ENCODE measurements around the gene TAS2R30.
A peak's percentile ranks its signal among the peaks of the same experiment; 100 is the strongest.

TAS2R30 gene

DNA sequence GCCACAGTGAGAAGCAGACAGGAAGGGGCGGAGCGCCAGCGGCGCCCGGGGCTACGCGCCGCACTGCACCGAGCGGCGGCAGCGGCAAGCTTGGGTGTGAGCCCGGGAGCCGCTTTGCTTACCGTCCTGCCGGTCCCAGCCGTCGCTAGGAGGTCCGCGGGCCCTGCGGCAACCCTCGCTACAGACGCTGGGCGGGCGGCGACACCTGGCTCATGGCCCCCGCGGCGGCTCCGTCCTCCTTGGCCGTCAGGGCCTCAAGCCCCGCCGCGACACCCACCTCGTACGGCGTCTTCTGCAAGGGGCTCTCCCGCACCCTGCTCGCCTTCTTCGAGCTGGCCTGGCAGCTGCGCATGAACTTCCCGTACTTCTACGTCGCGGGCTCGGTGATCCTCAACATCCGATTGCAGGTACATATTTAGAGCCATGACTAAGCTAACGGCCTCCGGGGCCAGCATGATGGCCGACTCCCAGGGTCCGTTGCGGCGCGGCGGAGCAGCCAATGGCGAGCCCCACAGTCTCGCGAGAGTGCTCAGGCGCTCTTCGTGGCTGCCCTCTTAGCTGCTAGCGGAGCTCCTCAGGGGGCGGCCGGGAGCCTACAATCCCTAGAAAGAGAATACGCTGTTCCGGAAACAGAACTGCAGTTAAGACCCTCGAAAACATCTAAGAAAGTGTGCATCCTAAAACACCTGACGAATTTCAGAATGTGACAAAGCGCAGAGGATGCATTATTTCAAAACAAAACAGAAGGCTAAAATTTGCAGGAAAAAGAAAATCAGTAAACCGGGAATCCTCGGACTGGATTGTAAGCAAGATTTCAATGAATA is 36.9 kb upstream of the TAS2R30 start, which contains the start of gene SMIM10L1 (continued):
- TF ChIP-seq, protein P1, sequence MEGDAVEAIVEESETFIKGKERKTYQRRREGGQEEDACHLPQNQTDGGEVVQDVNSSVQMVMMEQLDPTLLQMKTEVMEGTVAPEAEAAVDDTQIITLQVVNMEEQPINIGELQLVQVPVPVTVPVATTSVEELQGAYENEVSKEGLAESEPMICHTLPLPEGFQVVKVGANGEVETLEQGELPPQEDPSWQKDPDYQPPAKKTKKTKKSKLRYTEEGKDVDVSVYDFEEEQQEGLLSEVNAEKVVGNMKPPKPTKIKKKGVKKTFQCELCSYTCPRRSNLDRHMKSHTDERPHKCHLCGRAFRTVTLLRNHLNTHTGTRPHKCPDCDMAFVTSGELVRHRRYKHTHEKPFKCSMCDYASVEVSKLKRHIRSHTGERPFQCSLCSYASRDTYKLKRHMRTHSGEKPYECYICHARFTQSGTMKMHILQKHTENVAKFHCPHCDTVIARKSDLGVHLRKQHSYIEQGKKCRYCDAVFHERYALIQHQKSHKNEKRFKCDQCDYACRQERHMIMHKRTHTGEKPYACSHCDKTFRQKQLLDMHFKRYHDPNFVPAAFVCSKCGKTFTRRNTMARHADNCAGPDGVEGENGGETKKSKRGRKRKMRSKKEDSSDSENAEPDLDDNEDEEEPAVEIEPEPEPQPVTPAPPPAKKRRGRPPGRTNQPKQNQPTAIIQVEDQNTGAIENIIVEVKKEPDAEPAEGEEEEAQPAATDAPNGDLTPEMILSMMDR (tag by site-specific recombination; IDR thresholded peaks at IDR 0.05) = peak; percentile 57
- TF ChIP-seq ZIC2 (tag by site-specific recombination; IDR thresholded peaks at IDR 0.05) = no peak
- peak; percentile 49; the same call in 1 of the 2 replicates for TF ChIP-seq ZNF121 (tag by site-specific recombination; IDR thresholded peaks at IDR 0.05)
- TF ChIP-seq, protein P2, sequence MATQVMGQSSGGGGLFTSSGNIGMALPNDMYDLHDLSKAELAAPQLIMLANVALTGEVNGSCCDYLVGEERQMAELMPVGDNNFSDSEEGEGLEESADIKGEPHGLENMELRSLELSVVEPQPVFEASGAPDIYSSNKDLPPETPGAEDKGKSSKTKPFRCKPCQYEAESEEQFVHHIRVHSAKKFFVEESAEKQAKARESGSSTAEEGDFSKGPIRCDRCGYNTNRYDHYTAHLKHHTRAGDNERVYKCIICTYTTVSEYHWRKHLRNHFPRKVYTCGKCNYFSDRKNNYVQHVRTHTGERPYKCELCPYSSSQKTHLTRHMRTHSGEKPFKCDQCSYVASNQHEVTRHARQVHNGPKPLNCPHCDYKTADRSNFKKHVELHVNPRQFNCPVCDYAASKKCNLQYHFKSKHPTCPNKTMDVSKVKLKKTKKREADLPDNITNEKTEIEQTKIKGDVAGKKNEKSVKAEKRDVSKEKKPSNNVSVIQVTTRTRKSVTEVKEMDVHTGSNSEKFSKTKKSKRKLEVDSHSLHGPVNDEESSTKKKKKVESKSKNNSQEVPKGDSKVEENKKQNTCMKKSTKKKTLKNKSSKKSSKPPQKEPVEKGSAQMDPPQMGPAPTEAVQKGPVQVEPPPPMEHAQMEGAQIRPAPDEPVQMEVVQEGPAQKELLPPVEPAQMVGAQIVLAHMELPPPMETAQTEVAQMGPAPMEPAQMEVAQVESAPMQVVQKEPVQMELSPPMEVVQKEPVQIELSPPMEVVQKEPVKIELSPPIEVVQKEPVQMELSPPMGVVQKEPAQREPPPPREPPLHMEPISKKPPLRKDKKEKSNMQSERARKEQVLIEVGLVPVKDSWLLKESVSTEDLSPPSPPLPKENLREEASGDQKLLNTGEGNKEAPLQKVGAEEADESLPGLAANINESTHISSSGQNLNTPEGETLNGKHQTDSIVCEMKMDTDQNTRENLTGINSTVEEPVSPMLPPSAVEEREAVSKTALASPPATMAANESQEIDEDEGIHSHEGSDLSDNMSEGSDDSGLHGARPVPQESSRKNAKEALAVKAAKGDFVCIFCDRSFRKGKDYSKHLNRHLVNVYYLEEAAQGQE (tag by site-specific recombination; IDR thresholded peaks at IDR 0.05) = no peak
- TF ChIP-seq, protein P3, sequence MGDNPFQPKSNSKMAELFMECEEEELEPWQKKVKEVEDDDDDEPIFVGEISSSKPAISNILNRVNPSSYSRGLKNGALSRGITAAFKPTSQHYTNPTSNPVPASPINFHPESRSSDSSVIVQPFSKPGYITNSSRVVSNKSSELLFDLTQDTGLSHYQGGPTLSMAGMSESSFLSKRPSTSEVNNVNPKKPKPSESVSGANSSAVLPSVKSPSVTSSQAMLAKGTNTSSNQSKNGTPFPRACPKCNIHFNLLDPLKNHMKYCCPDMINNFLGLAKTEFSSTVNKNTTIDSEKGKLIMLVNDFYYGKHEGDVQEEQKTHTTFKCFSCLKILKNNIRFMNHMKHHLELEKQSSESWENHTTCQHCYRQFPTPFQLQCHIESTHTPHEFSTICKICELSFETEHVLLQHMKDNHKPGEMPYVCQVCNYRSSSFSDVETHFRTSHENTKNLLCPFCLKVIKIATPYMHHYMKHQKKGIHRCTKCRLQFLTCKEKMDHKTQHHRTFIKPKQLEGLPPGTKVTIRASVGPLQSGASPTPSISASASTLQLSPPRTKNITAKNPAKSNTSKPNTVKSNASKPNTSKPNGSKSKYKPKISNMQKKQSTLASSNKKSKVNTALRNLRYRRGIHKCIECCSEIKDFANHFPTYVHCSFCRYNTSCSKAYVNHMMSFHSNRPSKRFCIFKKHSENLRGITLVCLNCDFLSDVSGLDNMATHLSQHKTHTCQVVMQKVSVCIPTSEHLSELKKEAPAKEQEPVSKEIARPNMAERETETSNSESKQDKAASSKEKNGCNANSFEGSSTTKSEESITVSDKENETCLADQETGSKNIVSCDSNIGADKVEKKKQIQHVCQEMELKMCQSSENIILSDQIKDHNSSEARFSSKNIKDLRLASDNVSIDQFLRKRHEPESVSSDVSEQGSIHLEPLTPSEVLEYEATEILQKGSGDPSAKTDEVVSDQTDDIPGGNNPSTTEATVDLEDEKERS (tag by site-specific recombination; IDR thresholded peaks at IDR 0.05) = no peak
- TF ChIP-seq FEZF1 (tag by site-specific recombination; IDR thresholded peaks at IDR 0.05) = peak; percentile 78
- TF ChIP-seq ZSCAN16 (tag by site-specific recombination; IDR thresholded peaks at IDR 0.05) = 0 out of 2 replicates have a peak, but pooled peaks have one; percentile 58
- TF ChIP-seq ZNF426 (tag by site-specific recombination; IDR thresholded peaks at IDR 0.05) = no peak
- TF ChIP-seq ZSCAN30 (tag by site-specific recombination; IDR thresholded peaks at IDR 0.05) = peak; percentile 70; the same call in 1 of the 2 replicates
- TF ChIP-seq, protein P4, sequence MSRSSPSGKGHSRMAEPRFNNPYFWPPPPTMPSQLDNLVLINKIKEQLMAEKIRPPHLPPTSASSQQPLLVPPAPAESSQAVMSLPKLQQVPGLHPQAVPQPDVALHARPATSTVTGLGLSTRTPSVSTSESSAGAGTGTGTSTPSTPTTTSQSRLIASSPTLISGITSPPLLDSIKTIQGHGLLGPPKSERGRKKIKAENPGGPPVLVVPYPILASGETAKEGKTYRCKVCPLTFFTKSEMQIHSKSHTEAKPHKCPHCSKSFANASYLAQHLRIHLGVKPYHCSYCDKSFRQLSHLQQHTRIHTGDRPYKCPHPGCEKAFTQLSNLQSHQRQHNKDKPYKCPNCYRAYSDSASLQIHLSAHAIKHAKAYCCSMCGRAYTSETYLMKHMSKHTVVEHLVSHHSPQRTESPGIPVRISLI (tag by site-specific recombination; IDR thresholded peaks at IDR 0.05) = no peak
- no peak for TF ChIP-seq ZNF354C (tag by site-specific recombination; IDR thresholded peaks at IDR 0.05; ENCODE audit: borderline replicate concordance, low read depth)
- TF ChIP-seq ZNF248 (tag by site-specific recombination; IDR thresholded peaks at IDR 0.05) = no peak
- TF ChIP-seq ZNF24 (tag by site-specific recombination; IDR thresholded peaks at IDR 0.05) = peak; percentile 23; the same call in 1 of the 2 replicates
- no peak for TF ChIP-seq ZNF140 (tag by site-specific recombination; IDR thresholded peaks at IDR 0.05)
- no peak for TF ChIP-seq TRIM28 (IDR thresholded peaks at IDR 0.05; ENCODE audit: borderline replicate concordance, low read length)
- no peak for TF ChIP-seq ZNF624 (tag by site-specific recombination; IDR thresholded peaks at IDR 0.05)
- 0 out of 2 replicates have a peak, but pooled peaks have one; percentile 48 for TF ChIP-seq ZNF221 (tag by site-specific recombination; IDR thresholded peaks at IDR 0.05; ENCODE audit: borderline replicate concordance)
- peak; percentile 15; the same call in 1 of the 2 replicates for TF ChIP-seq ZNF660 (tag by site-specific recombination; IDR thresholded peaks at IDR 0.05)
- TF ChIP-seq RBAK (tag by site-specific recombination; IDR thresholded peaks at IDR 0.05) = no peak
- peak; percentile 92; the same call in 1 of the 2 replicates for TF ChIP-seq ZEB2 (tag by site-specific recombination; IDR thresholded peaks at IDR 0.05)
- TF ChIP-seq ZNF157 (tag by site-specific recombination; IDR thresholded peaks at IDR 0.05) = no peak
- no peak for TF ChIP-seq ZNF211 (tag by site-specific recombination; IDR thresholded peaks at IDR 0.05; ENCODE audit: low read depth)
- TF ChIP-seq ZNF837 (tag by site-specific recombination; IDR thresholded peaks at IDR 0.05) = no peak
- TF ChIP-seq, protein P5, sequence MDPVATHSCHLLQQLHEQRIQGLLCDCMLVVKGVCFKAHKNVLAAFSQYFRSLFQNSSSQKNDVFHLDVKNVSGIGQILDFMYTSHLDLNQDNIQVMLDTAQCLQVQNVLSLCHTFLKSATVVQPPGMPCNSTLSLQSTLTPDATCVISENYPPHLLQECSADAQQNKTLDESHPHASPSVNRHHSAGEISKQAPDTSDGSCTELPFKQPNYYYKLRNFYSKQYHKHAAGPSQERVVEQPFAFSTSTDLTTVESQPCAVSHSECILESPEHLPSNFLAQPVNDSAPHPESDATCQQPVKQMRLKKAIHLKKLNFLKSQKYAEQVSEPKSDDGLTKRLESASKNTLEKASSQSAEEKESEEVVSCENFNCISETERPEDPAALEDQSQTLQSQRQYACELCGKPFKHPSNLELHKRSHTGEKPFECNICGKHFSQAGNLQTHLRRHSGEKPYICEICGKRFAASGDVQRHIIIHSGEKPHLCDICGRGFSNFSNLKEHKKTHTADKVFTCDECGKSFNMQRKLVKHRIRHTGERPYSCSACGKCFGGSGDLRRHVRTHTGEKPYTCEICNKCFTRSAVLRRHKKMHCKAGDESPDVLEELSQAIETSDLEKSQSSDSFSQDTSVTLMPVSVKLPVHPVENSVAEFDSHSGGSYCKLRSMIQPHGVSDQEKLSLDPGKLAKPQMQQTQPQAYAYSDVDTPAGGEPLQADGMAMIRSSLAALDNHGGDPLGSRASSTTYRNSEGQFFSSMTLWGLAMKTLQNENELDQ (tag by site-specific recombination; IDR thresholded peaks at IDR 0.05; ENCODE audit: low read depth) = no peak
- TF ChIP-seq ZNF664 (tag by site-specific recombination; IDR thresholded peaks at IDR 0.05) = no peak
- TF ChIP-seq, protein P6, sequence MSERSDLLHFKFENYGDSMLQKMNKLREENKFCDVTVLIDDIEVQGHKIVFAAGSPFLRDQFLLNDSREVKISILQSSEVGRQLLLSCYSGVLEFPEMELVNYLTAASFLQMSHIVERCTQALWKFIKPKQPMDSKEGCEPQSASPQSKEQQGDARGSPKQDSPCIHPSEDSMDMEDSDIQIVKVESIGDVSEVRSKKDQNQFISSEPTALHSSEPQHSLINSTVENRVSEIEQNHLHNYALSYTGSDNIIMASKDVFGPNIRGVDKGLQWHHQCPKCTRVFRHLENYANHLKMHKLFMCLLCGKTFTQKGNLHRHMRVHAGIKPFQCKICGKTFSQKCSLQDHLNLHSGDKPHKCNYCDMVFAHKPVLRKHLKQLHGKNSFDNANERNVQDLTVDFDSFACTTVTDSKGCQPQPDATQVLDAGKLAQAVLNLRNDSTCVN (tag by site-specific recombination; optimal IDR thresholded peaks at IDR 0.05) = peak; percentile 57
- no peak for TF ChIP-seq ZNF169 (tag by site-specific recombination; IDR thresholded peaks at IDR 0.05)

All from HEK293 (cell line).